Erythroblast (primary cell): ENCODE data around the gene CTDNEP1.

Source experiments
- DNase-seq, 2 experiments: peaks; one replicate each; lab custom pipeline; 2025; lab: John Stamatoyannopoulos, UW
- GATA1 ChIP-seq: IDR thresholded peaks from 2 replicates; pipeline ENCODE4 v1.6.1; 2011; ENCODE audit warnings: low read depth, mild to moderate bottlenecking, control low read depth, low read length, moderate library complexity
- POLR2A ChIP-seq: IDR thresholded peaks from 2 replicates; pipeline ENCODE4 v1.6.1; 2011; ENCODE audit warnings: mild to moderate bottlenecking, low read length

CTDNEP1 gene

GRCh38 chr17:7261379-7262191 lies 10.1 kb upstream of the CTDNEP1 start:
- no peak for TF ChIP-seq POLR2A
- TF ChIP-seq GATA1, result no peak
- DNase-seq, result peak; percentile 57 to 59

GRCh38 chr17:7260651-7261378 lies 9.3 kb upstream of the CTDNEP1 start:
- DNase-seq, result peak; percentile 75 to 88
- TF ChIP-seq POLR2A (peak; percentile 24), GATA1 (no peak)

GRCh38 chr17:7260151-7260550 lies 8.6 kb upstream of the CTDNEP1 start:
- no peak for DNase-seq
- no peak for TF ChIP-seq POLR2A
- TF ChIP-seq GATA1, result no peak

- TF ChIP-seq POLR2A (no peak), GATA1 (no peak)
- DNase-seq, result no peak
These were observed 8.0 kb upstream of the CTDNEP1 start for GRCh38 chr17:7259555-7259889.

GRCh38 chr17:7258731-7259554 lies 7.4 kb upstream of the CTDNEP1 start:
- TF ChIP-seq GATA1, result no peak
- TF ChIP-seq POLR2A, result no peak
- DNase-seq, result no peak

- no peak for TF ChIP-seq GATA1
- no peak for TF ChIP-seq POLR2A
- no peak for DNase-seq
These were observed 5.4 kb upstream of the CTDNEP1 start for GRCh38 chr17:7256766-7257456.

- no peak for TF ChIP-seq GATA1
- no peak for TF ChIP-seq POLR2A
- no peak for DNase-seq
These were observed 3.0 kb upstream of the CTDNEP1 start for GRCh38 chr17:7254511-7254910.

- TF ChIP-seq POLR2A (no peak), GATA1 (no peak)
- DNase-seq, result no peak
These were observed 1.5 kb upstream of the CTDNEP1 start for GRCh38 chr17:7253082-7253481.

GRCh38 chr17:7252176-7253043 lies 876 bp upstream of the CTDNEP1 start, which contains the start of gene ELP5:
Gene ELP5, plus strand, starts transcription at chr17:7252215. Its CDS starts 336 bp downstream, at chr17:7252551.
- peak; percentile 96 to 97 for DNase-seq
- TF ChIP-seq POLR2A (peak; percentile 85), GATA1 (no peak)

- no peak for TF ChIP-seq POLR2A
- no peak for TF ChIP-seq GATA1
- peak in 1 of 2 experiments; percentile 64 for DNase-seq
These were observed 573 bp downstream of the CTDNEP1 start for GRCh38 chr17:7250695-7251627.

- TF ChIP-seq POLR2A, result no peak
- no peak for TF ChIP-seq GATA1
- no peak for DNase-seq
These were observed 1.7 kb downstream of the CTDNEP1 start for GRCh38 chr17:7249830-7250229.
